ENCODE measurements around the gene TNS4. TPM values are rescaled to one million over a fixed set of nuclear protein-coding genes. Genes with fewer than 3 reads are reported as not detected.

Gene TNS4
- total and polyA plus RNA-seq, 7 donors, result 0.04 to 0.06 TPM; not detected in 5

DNA sequence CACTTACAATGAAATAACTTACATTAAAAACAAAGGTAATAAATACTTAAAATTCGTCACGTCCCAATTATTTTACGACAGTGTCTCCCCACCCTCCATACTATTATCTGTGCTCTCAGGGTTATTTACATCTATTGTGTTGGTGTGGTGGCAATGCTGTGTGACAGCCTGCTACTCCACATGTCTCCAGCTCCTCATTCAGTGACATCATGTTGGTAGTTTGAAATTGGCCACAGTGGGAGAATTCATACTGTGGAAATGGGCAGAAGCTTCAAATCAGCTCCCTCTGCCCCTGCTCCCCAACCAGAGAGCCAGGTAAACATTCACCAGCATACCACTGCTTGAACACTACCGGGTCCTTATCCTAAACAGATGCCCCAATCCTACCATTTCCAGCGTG lies 6.3 kb downstream of the TNS4 start:
- no peaks in the 10 kb centered on the region for H3K27me3 ChIP-seq (ENCODE audit: insufficient read depth in 3 of 3, low read length in 2 of 3)
- intact Hi-C loops (cut with DNase I), result no loop called here
- DNase-seq (no peak), ATAC-seq (no peak)
- H3K27ac ChIP-seq, result no peak overlapping the region
- TF ChIP-seq, protein P1, sequence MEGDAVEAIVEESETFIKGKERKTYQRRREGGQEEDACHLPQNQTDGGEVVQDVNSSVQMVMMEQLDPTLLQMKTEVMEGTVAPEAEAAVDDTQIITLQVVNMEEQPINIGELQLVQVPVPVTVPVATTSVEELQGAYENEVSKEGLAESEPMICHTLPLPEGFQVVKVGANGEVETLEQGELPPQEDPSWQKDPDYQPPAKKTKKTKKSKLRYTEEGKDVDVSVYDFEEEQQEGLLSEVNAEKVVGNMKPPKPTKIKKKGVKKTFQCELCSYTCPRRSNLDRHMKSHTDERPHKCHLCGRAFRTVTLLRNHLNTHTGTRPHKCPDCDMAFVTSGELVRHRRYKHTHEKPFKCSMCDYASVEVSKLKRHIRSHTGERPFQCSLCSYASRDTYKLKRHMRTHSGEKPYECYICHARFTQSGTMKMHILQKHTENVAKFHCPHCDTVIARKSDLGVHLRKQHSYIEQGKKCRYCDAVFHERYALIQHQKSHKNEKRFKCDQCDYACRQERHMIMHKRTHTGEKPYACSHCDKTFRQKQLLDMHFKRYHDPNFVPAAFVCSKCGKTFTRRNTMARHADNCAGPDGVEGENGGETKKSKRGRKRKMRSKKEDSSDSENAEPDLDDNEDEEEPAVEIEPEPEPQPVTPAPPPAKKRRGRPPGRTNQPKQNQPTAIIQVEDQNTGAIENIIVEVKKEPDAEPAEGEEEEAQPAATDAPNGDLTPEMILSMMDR (IDR thresholded peaks at IDR 0.05), result no peak
- 73 to 87% (median 79%) methylated on average over 5 of the region's 5 CpGs for WGBS, 3 donors
- no peaks in the 10 kb centered on the region for H3K36me3 ChIP-seq (ENCODE audit: insufficient read depth in 1 of 2, low read depth in 1 of 2)
- no peak overlapping the region for H3K4me3 ChIP-seq
- H3K9me3 ChIP-seq, result no peaks in the 10 kb centered on the region
- peaks cover 13% of the 10 kb centered on the region for H3K4me1 ChIP-seq

DNA sequence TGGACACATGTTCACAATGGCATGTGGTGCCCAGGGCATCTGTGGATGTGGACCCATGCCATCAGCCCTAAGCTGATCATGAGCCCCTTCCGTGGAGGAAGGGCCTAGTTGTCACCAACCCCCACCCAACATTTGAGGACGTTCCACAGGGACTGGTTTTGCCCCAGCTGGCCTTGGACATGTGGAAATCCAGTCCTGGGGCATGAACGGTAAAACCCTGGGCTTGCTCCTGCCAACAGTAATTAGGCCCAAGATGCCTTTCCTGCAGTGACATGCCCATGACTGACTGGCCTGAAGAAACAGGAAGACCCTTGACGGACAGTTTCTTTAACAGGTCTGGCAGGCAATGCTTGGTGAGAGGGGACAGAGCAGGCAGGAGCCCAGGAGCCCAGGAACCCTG lies 7.7 kb downstream of the TNS4 start:
- TF ChIP-seq, protein P1 (IDR thresholded peaks at IDR 0.05), result no peak
- DNase-seq (peak in 1 of 2 donors; percentile 22), ATAC-seq (no peak)
- 54 to 68% (median 64%) methylated on average over 4 of the region's 4 CpGs for WGBS, 3 donors
- Histone ChIP-seq H3K36me3 (ENCODE audit: insufficient read depth in 1 of 2, low read depth in 1 of 2) (no peaks in the 10 kb centered on the region), H3K4me1 (peaks cover 4% of the 10 kb centered on the region), H3K27me3 (ENCODE audit: insufficient read depth in 3 of 3, low read length in 2 of 3) (no peaks in the 10 kb centered on the region), H3K27ac (no peak overlapping the region), H3K9me3 (no peaks in the 10 kb centered on the region), H3K4me3 (no peak overlapping the region)
- intact Hi-C loops (cut with DNase I), result no loop called here

DNA sequence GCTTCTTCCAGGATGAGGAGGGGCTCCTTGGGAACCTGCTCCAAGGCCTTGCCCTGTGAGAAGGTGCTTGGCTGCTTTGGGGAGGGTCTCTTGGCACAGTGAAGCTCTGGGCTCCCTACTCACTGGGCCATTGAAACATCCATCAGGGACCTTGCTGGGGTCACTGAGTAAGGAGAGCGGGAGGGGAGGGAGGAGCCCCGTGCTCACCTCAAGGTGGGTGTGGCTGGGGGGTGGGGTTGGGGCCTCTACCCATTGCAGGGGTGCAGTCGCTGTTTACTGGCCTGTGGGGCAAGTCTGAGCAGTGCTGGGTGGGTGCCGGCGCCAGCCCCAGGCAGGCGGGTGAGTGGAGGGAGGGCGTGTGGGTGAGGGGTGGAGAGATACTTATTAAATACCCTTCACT lies 9.9 kb downstream of the TNS4 start:
- Histone ChIP-seq H3K27ac (no peak overlapping the region), H3K9me3 (no peaks in the 10 kb centered on the region), H3K4me3 (no peak overlapping the region), H3K4me1 (no peaks in the 10 kb centered on the region), H3K27me3 (ENCODE audit: insufficient read depth in 3 of 3, low read length in 2 of 3) (no peaks in the 10 kb centered on the region), H3K36me3 (ENCODE audit: insufficient read depth in 1 of 2, low read depth in 1 of 2) (no peaks in the 10 kb centered on the region)
- DNase-seq, result peak in 1 of 2 donors; percentile 37
- WGBS, 3 donors, result 79 to 84% (median 82%) methylated on average over 7 of the region's 7 CpGs
- ATAC-seq, result no peak
- intact Hi-C loops (cut with DNase I), result no loop called here
- TF ChIP-seq, protein P1 (IDR thresholded peaks at IDR 0.05), result no peak

DNA sequence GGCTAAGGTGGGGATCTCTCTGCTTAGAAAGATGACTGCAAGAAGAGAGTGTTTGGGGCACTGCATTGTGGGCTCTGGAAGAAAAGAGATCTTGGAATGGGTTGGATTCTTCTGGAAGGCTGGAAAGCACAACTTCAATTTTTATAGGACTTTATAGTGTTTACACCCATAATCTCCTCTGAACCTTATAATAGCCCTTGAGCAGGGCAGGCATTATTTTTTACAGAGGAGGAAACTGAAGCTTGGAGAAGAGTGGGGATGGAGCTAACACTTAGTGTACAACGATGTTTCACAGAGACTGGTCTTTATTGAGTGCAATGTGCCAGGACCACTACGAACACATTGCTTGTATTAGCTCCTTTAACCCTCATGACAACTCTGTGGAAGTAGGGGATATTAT lies 10.4 kb downstream of the TNS4 start:
- DNase-seq (no peak), ATAC-seq (no peak)
- TF ChIP-seq, protein P1 (IDR thresholded peaks at IDR 0.05), result no peak
- H3K27ac ChIP-seq, result no peak overlapping the region
- intact Hi-C loops (cut with DNase I), result no loop called here
- H3K36me3 ChIP-seq (ENCODE audit: insufficient read depth in 1 of 2, low read depth in 1 of 2), result no peaks in the 10 kb centered on the region
- H3K4me1 ChIP-seq, result no peaks in the 10 kb centered on the region
- H3K4me3 ChIP-seq, result no peak overlapping the region
- 76 to 87% (median 85%) methylated on average over 2 of the region's 2 CpGs for WGBS, 3 donors
- H3K9me3 ChIP-seq, result no peaks in the 10 kb centered on the region
- no peaks in the 10 kb centered on the region for H3K27me3 ChIP-seq (ENCODE audit: insufficient read depth in 3 of 3, low read length in 2 of 3)

DNA sequence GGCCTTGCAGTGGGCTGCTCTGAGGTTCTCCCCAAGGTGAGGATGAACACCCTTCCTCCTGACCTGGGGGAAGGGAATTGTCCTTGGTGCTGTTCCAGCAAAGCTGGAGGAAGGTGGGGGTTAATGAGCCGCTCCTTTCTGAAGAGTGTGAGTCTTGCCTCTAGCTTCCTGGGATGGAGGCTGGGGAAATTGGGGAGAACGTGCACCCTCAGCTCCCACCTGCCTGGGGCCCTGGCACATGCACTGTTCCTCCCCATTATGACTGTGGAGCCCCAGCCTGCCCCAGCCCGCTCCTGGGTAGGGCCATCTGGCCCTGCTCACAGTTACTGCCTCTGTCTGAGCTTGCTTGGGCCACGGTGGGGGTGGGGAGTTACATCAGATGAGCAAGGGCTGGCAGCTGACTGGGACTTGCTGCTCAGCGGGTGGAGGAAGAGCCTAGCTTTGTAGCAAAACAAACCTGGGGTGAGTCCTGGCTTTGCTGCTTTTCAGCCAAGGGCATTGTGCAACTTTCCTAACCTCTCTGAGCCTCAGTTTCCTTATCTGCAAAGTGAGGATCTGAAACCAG lies 11.1 kb downstream of the TNS4 start:
- DNase-seq (peak; percentile 65 to 68), ATAC-seq (peak in 2 of 4 donors; percentile 22 to 24)
- Histone ChIP-seq H3K4me1 (no peaks in the 10 kb centered on the region), H3K27me3 (ENCODE audit: insufficient read depth in 3 of 3, low read length in 2 of 3) (no peaks in the 10 kb centered on the region), H3K9me3 (no peaks in the 10 kb centered on the region), H3K4me3 (no peak overlapping the region), H3K36me3 (ENCODE audit: insufficient read depth in 1 of 2, low read depth in 1 of 2) (no peaks in the 10 kb centered on the region), H3K27ac (no peak overlapping the region)
- intact Hi-C loops (cut with DNase I), result no loop called here
- WGBS, 3 donors, result 55 to 59% (median 57%) methylated on average over 5 of the region's 5 CpGs
- TF ChIP-seq, protein P1 (IDR thresholded peaks at IDR 0.05), result no peak
